ENCODE measurements around the gene TLX2. TPM values are rescaled to one million over a fixed set of nuclear protein-coding genes. Genes with fewer than 3 reads are reported as not detected.
"Not testable (repeated sequence)": the region's sequence is repeated elsewhere in the genome, so short reads cannot be mapped to it uniquely, and the experiment has no call there.

TLX2 gene
- polyA plus RNA-seq, 1 donor: not detected

GRCh38 chr2:74556159-74556558, 41.9 kb downstream of the TLX2 start:
- no peak for DNase-seq

GRCh38 chr2:74556831-74557370, 42.7 kb downstream of the TLX2 start:
- DNase-seq: no peak

GRCh38 chr2:74558284-74559230, 44.3 kb downstream of the TLX2 start:
- no peak for DNase-seq

- DNase-seq: no peak
Measured at GRCh38 chr2:74559912-74560311, 45.7 kb downstream of the TLX2 start.

GRCh38 chr2:74560591-74560990, 46.3 kb downstream of the TLX2 start:
- no peak for DNase-seq

- not testable (repeated sequence) for DNase-seq
Measured at GRCh38 chr2:74561022-74561421, 46.8 kb downstream of the TLX2 start.

GRCh38 chr2:74562126-74562775, 48.0 kb downstream of the TLX2 start:
- no peak for DNase-seq

- no peak for DNase-seq
Measured at GRCh38 chr2:74564222-74564621, 50.0 kb downstream of the TLX2 start.

GRCh38 chr2:74566076-74566753, 52.0 kb downstream of the TLX2 start:
- DNase-seq: no peak

- DNase-seq: no peak
Measured at GRCh38 chr2:74566754-74567085, 52.5 kb downstream of the TLX2 start.

Other genes with a start within 250 kb of the TLX2 start
- 2.9 TPM for gene SLC4A5, start 171.0 kb upstream of the TLX2 start, polyA plus RNA-seq (ENCODE audit: insufficient read length)
- gene DCTN1, start 134.1 kb upstream of the TLX2 start, polyA plus RNA-seq (ENCODE audit: insufficient read length): 114 TPM
- 2.7 TPM for gene C2orf81, start 92.8 kb upstream of the TLX2 start, polyA plus RNA-seq (ENCODE audit: insufficient read length)
- 9.9 TPM for gene WDR54, start 92.7 kb upstream of the TLX2 start, polyA plus RNA-seq (ENCODE audit: insufficient read length)
- 60.4 TPM for gene RTKN, start 72.5 kb upstream of the TLX2 start, polyA plus RNA-seq (ENCODE audit: insufficient read length)
- 23.7 TPM for gene INO80B, start 59.4 kb upstream of the TLX2 start, polyA plus RNA-seq (ENCODE audit: insufficient read length)
- 62.4 TPM for gene WBP1, start 56.0 kb upstream of the TLX2 start, polyA plus RNA-seq (ENCODE audit: insufficient read length)
- 34.5 TPM for gene MOGS, start 49.1 kb upstream of the TLX2 start, polyA plus RNA-seq (ENCODE audit: insufficient read length)
- 93.4 TPM for gene MRPL53, start 41.8 kb upstream of the TLX2 start, polyA plus RNA-seq (ENCODE audit: insufficient read length)
- gene CCDC142, start 31.5 kb upstream of the TLX2 start, polyA plus RNA-seq (ENCODE audit: insufficient read length): 11.3 TPM
- 19.8 TPM for gene TTC31, start 31.4 kb upstream of the TLX2 start, polyA plus RNA-seq (ENCODE audit: insufficient read length)
- 0.52 TPM for gene LBX2, start 14.8 kb upstream of the TLX2 start, polyA plus RNA-seq (ENCODE audit: insufficient read length)
- gene PCGF1, start 6.8 kb upstream of the TLX2 start, polyA plus RNA-seq (ENCODE audit: insufficient read length): 8.2 TPM
- 0.25 TPM for gene DQX1, start 11.8 kb downstream of the TLX2 start, polyA plus RNA-seq (ENCODE audit: insufficient read length)
- gene AUP1, start 15.3 kb downstream of the TLX2 start, polyA plus RNA-seq (ENCODE audit: insufficient read length): 65.8 TPM
- 32.9 TPM for gene HTRA2, start 15.5 kb downstream of the TLX2 start, polyA plus RNA-seq (ENCODE audit: insufficient read length)
- 7.8 TPM for gene LOXL3, start 39.5 kb downstream of the TLX2 start, polyA plus RNA-seq (ENCODE audit: insufficient read length)
- 6.9 TPM for gene DOK1, start 40.3 kb downstream of the TLX2 start, polyA plus RNA-seq (ENCODE audit: insufficient read length)
- gene M1AP, start 133.9 kb downstream of the TLX2 start, polyA plus RNA-seq (ENCODE audit: insufficient read length): 0.27 TPM
- 2.9 TPM for gene SEMA4F, start 139.8 kb downstream of the TLX2 start, polyA plus RNA-seq (ENCODE audit: insufficient read length)